Glutamatergic neuron (in vitro differentiated cells): ENCODE results near the gene ICA1. TPM values are rescaled to one million over a fixed set of nuclear protein-coding genes. Genes with fewer than 3 reads are reported as not detected.

Experiments used
- DNase-seq: peaks from one replicate; pipeline ENCODE4 v3.0.0; 2022
- H3K27ac Mint-ChIP-seq: one replicate; pipeline ENCODE4 v1.8.0; 2020; ENCODE audit warnings: mild to moderate bottlenecking, mixed read lengths, inconsistent platforms; ENCODE audit not compliant: unreplicated experiment
- H3K27me3 Mint-ChIP-seq: one replicate; pipeline ENCODE4 v1.8.0; 2020; ENCODE audit warnings: mild to moderate bottlenecking, moderate library complexity, mixed read lengths, inconsistent platforms; ENCODE audit not compliant: unreplicated experiment
- H3K36me3 Mint-ChIP-seq: one replicate; pipeline ENCODE4 v1.8.0; 2020; ENCODE audit warnings: mild to moderate bottlenecking, mixed read lengths, inconsistent platforms; ENCODE audit not compliant: unreplicated experiment
- H3K4me1 Mint-ChIP-seq: one replicate; pipeline ENCODE4 v1.8.0; 2020; ENCODE audit warnings: mild to moderate bottlenecking, low read depth, mixed read lengths, inconsistent platforms; ENCODE audit not compliant: unreplicated experiment
- H3K4me3 Mint-ChIP-seq: one replicate; pipeline ENCODE4 v1.8.0; 2020; ENCODE audit warnings: mild to moderate bottlenecking, mixed read lengths, inconsistent platforms; ENCODE audit not compliant: unreplicated experiment
- H3K9me3 Mint-ChIP-seq: one replicate; pipeline ENCODE4 v1.8.0; 2020; ENCODE audit warnings: mild to moderate bottlenecking, moderate library complexity, mixed read lengths, inconsistent platforms; ENCODE audit not compliant: unreplicated experiment
- total RNA-seq: library from RNA; stranded (reverse); fragmentation: NEBNext Ultra II Directional; extraction: Animal tissue kit (Norgen Biotek cat#: 25700); gene quantifications from one replicate; pipeline ENCODE4 v1.2.1, GENCODE V29; 2021; ENCODE audit not compliant: unreplicated experiment
- TF ChIP-seq, protein P1 (sequence below): fragments of 200-600 bp; sonication (generic); IDR thresholded peaks from one replicate; pipeline ENCODE4 v1.5.0; 2021; ENCODE audit not compliant: partially characterized antibody, unreplicated experiment

ICA1 gene
- total RNA-seq, 1 donor from 2014 or later: 9.8 TPM

DNA sequence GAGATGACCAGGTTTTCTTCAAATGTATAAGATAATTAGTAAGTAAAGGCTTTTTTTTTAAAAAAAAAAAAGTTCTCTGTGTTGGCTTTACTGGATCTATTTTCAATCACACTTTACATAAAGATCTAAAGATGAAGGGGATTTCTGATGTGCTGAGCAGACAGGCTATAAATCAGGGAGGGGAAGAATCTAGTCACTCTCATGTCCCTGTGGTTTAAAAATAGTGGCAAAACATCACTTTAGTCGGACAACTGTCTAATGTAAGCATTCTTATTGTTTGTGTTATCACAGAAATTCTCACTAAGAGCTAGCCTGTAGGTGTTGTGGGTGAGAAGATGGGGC lies 132.7 kb downstream of the ICA1 start:
- H3K4me1 Mint-ChIP-seq: no peaks in the 10 kb centered on the region
- H3K4me3 Mint-ChIP-seq: no peak overlapping the region
- H3K27ac Mint-ChIP-seq: no peak overlapping the region
- DNase-seq: no peak
- TF ChIP-seq, protein P1, sequence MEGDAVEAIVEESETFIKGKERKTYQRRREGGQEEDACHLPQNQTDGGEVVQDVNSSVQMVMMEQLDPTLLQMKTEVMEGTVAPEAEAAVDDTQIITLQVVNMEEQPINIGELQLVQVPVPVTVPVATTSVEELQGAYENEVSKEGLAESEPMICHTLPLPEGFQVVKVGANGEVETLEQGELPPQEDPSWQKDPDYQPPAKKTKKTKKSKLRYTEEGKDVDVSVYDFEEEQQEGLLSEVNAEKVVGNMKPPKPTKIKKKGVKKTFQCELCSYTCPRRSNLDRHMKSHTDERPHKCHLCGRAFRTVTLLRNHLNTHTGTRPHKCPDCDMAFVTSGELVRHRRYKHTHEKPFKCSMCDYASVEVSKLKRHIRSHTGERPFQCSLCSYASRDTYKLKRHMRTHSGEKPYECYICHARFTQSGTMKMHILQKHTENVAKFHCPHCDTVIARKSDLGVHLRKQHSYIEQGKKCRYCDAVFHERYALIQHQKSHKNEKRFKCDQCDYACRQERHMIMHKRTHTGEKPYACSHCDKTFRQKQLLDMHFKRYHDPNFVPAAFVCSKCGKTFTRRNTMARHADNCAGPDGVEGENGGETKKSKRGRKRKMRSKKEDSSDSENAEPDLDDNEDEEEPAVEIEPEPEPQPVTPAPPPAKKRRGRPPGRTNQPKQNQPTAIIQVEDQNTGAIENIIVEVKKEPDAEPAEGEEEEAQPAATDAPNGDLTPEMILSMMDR: no peak
- H3K9me3 Mint-ChIP-seq: peaks cover 1% of the 10 kb centered on the region
- H3K36me3 Mint-ChIP-seq: no peaks in the 10 kb centered on the region
- H3K27me3 Mint-ChIP-seq: peaks cover 4% of the 10 kb centered on the region

DNA sequence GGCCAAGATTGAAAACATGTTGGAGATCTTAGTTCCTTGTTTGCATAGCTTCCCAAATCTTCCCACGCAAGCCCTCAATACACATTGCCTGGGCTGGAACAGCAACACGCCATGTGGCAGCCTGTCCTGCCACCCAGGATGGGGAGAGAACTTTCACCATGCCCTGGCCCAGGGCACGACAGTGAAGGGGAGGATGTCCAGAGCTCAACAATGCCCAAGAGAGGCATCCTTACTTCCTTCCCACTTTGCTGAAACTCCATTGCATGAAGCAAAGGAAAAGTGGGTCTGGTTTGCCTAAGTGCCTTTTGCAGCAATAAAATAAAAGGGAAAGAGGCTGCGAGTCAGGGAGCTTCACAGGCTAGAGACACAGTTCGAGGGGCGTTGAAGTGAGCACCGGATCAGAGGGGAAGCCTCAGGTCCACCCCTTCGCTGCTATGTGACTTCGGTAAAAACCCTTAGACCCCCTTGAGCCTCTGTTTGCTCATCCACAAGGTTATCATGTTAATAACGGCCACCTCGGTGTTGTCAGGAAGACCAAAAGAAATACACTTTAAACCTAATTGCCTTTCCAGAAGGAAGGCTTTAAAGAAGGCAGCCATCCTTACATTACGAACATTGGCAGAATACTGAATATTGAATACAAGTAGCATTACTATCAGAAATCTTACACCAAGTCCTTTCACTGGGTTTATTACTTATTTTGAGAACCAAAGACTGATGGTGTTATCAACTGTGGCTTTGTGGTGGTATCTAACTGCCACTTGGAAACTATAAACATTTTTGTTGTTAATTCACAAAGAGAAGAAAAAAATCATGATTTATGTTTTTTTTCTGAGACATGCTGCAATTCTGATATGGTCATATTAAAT lies 133.3 kb downstream of the ICA1 start:
- TF ChIP-seq, protein P1: no peak
- Mint-ChIP-seq H3K27me3 (peaks cover 4% of the 10 kb centered on the region), H3K9me3 (peaks cover 1% of the 10 kb centered on the region), H3K27ac (no peak overlapping the region), H3K4me1 (no peaks in the 10 kb centered on the region), H3K36me3 (no peaks in the 10 kb centered on the region), H3K4me3 (no peak overlapping the region)
- no peak for DNase-seq

DNA sequence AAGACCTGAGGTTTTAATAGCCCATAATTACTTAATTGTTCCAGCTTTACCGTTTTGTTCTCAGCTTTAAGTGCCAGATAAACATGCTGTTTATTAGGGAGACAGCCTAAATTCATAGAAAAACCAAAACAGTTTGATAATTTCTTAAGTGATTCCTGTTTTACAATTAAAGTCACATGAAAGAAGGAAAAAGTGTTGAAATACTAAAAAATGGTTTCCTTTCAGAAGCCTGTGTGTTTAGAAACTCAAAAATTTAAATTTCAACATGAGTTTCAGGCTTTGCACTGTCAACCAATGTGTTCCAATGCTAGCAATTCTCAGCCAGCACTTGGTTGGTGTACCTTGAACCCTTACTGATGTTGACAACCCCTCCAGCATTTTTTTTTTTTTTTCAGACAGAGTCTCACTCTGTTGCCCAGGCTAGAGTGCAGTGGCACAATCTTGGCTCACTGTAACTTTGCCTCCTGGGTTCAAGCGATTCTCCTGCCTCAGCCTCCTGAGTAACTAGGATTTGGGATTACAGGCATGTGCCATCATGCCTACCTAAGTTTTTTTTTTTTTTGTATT lies 135.3 kb downstream of the ICA1 start:
- no peak overlapping the region for H3K27ac Mint-ChIP-seq
- TF ChIP-seq, protein P1: no peak
- no peaks in the 10 kb centered on the region for H3K36me3 Mint-ChIP-seq
- H3K9me3 Mint-ChIP-seq: peaks cover 1% of the 10 kb centered on the region
- no peak overlapping the region for H3K4me3 Mint-ChIP-seq
- H3K4me1 Mint-ChIP-seq: no peaks in the 10 kb centered on the region
- peaks cover 4% of the 10 kb centered on the region for H3K27me3 Mint-ChIP-seq
- no peak for DNase-seq

DNA sequence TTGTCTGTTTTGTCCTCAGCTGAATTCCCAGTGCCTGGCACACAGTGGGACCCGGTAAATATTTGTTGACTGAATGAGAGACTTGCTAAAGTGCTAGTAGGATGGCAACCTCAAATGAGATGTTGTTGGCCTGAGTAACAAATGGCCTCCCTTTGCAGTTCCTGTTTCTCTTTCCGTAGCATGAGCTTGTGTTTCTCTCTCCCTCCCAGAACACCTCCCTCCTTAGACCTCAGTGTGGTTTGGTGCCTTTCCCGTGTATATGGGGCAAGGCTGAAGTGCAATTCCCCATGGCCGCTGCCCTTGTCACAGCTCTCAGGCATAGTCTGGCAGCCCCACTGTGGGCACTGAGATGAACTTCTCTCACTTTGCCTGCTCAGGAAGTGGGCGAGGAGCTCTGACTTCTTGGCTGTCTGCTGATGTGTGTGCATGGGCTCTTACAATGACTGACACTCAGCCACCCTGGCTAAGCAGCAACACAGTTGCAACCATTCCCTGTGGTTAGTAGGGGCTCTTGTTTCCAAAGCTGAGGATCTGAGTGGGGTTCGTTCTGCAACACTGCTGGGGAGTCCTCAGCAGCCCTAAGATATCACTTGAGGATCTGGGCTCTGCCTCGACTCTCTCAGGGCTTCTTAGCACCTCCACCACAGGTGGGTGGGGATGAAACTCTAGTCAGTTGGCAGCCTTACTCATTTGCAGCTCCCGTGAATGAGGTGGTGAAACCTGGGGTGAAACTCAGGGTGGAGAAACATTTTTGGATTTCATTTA lies 136.1 kb downstream of the ICA1 start:
- H3K36me3 Mint-ChIP-seq: no peaks in the 10 kb centered on the region
- DNase-seq: no peak
- no peak overlapping the region for H3K27ac Mint-ChIP-seq
- no peaks in the 10 kb centered on the region for H3K4me1 Mint-ChIP-seq
- TF ChIP-seq, protein P1: no peak
- no peak overlapping the region for H3K4me3 Mint-ChIP-seq
- H3K9me3 Mint-ChIP-seq: peaks cover 1% of the 10 kb centered on the region
- H3K27me3 Mint-ChIP-seq: peaks cover 4% of the 10 kb centered on the region

DNA sequence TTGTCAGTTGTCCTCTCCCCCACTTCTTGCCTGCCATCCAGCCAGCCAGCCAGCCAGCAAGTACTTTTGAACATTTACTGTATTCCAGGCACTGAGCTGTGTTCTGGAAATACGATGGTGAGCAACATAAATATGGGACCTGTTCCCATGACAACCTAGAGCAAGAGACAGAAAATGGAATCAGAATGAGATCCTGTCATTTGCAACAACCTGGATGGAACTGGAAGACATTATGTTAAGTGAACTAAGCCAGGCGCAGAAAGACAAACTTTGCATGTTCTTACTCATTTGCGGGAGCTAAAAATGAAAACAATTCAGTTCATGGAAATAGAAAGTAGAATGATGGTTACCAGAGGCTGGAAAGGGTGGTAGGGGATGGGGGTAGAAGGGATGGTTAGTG lies 140.7 kb downstream of the ICA1 start:
- TF ChIP-seq, protein P1: no peak
- no peaks in the 10 kb centered on the region for H3K36me3 Mint-ChIP-seq
- H3K27me3 Mint-ChIP-seq: peaks cover 4% of the 10 kb centered on the region
- H3K9me3 Mint-ChIP-seq: peaks cover 1% of the 10 kb centered on the region
- no peaks in the 10 kb centered on the region for H3K4me1 Mint-ChIP-seq
- no peak overlapping the region for H3K4me3 Mint-ChIP-seq
- DNase-seq: no peak
- no peak overlapping the region for H3K27ac Mint-ChIP-seq
